Muscle of leg (tissue), 16 donors: ENCODE results near the gene DBH. TPM values are rescaled to one million over a fixed set of nuclear protein-coding genes. Genes with fewer than 3 reads are reported as not detected.

Experiments used
- DNase-seq: peaks from one replicate; pipeline ENCODE4 v3.0.0; 2013
- H3K27ac ChIP-seq: one replicate; pipeline ENCODE4 v1.5.1; 2013; ENCODE audit warnings: mild to moderate bottlenecking, low read length, control low read depth
- H3K27me3 ChIP-seq: one replicate; pipeline ENCODE4 v1.6.1; 2013; ENCODE audit warnings: low read length; ENCODE audit not compliant: control insufficient read depth, insufficient read depth
- H3K36me3 ChIP-seq: one replicate; pipeline ENCODE4 v1.6.1; 2013; ENCODE audit warnings: low read length; ENCODE audit not compliant: control insufficient read depth, insufficient read depth
- H3K4me1 ChIP-seq: one replicate; pipeline ENCODE4 v1.6.1; 2013; ENCODE audit warnings: low read length; ENCODE audit not compliant: control insufficient read depth, insufficient read depth
- H3K4me3 ChIP-seq: one replicate; pipeline ENCODE4 v1.5.1; 2013; ENCODE audit warnings: low read length, control low read depth
- H3K9me3 ChIP-seq: replicated peaks from 2 replicates; pipeline ENCODE4 v1.6.1; 2013; ENCODE audit warnings: low read depth, low read length; ENCODE audit not compliant: control insufficient read depth
- WGBS: methylation state at CpG from one replicate; pipeline ENCODE4 v1.1.5; 2013; ENCODE audit warnings: missing lambda C conversion rate; ENCODE audit not compliant: insufficient coverage; 5-methylcytosine and 5-hydroxymethylcytosine counted together
- long read RNA-seq, 11 donors: transcript quantifications; one replicate each; lab custom pipeline, GENCODE V29; 2026
- polyA plus RNA-seq, 8 donors: library from polyadenylated mRNA; unstranded; fragments of 120-200 nt; gene quantifications; one replicate each; pipeline versions ENCODE4 v1.2.1 to v1.2.3, GENCODE V29; 2013; ENCODE audit warnings: inconsistent platforms in 1 of 8, low replicate concordance in 1 of 8; ENCODE audit not compliant: insufficient read length in 8 of 8, insufficient read depth in 1 of 8
- total RNA-seq: library from RNA; stranded (reverse); fragments of 120-200 nt; gene quantifications from one replicate; pipeline ENCODE4 v1.2.4, GENCODE V29; 2013

DBH gene
- total RNA-seq = not detected
- polyA plus RNA-seq = under 1 TPM; 0.48 to 0.87 (median 0.64) TPM
- long read RNA-seq, donor 1 = 0 reads
- long read RNA-seq, donor 2 = 0 reads
- long read RNA-seq, donor 3 = 0 reads
- long read RNA-seq, donor 4 = 0 reads
- long read RNA-seq, donor 5 = 0 reads
- long read RNA-seq, donor 6 = 0 reads
- long read RNA-seq, donor 7, partial matches to known transcripts = 0 of 1 reads
- long read RNA-seq, donor 7, other reads (novel, unspliced or antisense) = 0 of 1 reads
- long read RNA-seq, donor 8 = 0 reads
- long read RNA-seq, donor 9 = 0 reads
- long read RNA-seq, donor 10 = 0 reads
- long read RNA-seq, donor 11 = 0 reads

DNA sequence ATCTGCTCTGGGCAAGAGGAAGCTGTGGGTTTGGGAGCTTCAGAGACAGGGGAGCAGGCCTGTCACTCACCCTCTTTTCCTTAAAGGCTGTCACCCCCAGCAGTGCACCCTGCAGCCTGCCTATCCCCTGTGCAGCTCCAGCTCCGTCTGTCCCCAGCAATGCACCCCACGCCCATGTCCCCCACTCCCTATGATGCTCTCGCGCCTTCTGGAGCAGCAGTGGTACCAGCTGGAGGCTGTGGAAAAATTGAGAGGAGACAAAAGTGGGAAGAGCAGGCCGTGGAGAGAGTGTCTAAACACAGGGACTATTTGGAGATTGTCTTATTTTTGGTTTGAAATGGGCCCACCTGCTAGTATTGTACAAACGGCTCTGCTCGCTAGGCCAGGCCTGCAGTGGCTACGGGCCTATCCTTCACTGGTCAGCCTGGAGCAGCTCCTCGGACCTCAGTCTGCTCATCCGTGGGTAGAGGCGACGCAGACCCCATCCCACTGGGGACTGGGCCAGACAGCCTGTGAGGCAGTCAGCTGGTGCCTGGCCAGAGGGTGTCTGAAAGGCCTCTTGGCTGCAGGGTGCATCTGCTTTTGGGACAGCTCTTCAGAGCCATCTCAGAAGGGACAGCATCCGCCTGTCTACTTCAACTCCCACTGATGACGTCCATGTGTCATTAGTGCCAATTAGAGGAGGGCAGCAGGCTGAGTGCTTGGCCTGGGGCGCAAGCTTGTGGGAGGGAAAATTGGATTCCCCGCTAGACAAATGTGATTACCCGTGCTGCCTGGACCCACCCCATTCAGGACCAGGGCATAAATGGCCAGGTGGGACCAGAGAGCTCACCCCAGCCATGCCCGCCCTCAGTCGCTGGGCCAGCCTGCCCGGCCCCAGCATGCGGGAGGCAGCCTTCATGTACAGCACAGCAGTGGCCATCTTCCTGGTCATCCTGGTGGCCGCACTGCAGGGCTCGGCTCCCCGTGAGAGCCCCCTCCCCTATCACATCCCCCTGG lies at the start of gene DBH:
TSS of gene DBH (plus strand) at position 831 of the 999 bp plus-strand sequence. CDS start at position 840, 9 bp downstream.
- no peak for DNase-seq
- 79% methylated on average over 18 of the region's 24 CpGs for WGBS
- H3K27me3 ChIP-seq = peaks cover 27% of the 10 kb centered on the region

DNA sequence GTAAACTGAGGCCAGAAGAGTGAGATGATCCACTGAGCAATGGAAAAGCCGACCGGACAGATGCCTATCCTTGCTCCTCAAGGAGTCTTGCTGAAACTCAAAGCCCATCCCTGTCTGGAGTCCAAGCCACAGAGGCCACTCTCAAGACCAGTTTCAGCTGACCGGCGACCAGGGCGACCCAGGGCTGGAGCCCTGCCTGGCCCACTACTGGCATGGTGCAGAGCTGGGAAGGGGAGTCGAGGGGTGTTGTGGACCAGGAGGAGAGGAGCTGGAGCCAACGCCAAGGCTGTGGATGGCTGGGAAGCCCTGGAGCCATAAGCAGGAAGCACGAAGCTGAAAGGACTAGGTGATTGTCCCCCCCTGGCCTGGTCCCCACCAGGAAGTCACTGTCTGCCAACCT lies 49.1 kb upstream of the DBH start:
- H3K27ac ChIP-seq = no peak overlapping the region
- H3K4me3 ChIP-seq = no peak overlapping the region
- DNase-seq = no peak
- H3K4me1 ChIP-seq = peaks cover 24% of the 10 kb centered on the region
- WGBS = 75% methylated on average over 3 of the region's 8 CpGs
- H3K36me3 ChIP-seq = no peaks in the 10 kb centered on the region
- no peaks in the 10 kb centered on the region for H3K9me3 ChIP-seq
- H3K27me3 ChIP-seq = peaks cover 51% of the 10 kb centered on the region

More for the DNA sequence above, at the start of gene DBH:
- Histone ChIP-seq H3K4me1 (peaks cover 32% of the 10 kb centered on the region), H3K4me3 (no peak within 1 kb of the TSS), H3K9me3 (no peaks in the 10 kb centered on the region), H3K36me3 (no peaks in the 10 kb centered on the region), H3K27ac (no peak within 1 kb of the TSS)

DNA sequence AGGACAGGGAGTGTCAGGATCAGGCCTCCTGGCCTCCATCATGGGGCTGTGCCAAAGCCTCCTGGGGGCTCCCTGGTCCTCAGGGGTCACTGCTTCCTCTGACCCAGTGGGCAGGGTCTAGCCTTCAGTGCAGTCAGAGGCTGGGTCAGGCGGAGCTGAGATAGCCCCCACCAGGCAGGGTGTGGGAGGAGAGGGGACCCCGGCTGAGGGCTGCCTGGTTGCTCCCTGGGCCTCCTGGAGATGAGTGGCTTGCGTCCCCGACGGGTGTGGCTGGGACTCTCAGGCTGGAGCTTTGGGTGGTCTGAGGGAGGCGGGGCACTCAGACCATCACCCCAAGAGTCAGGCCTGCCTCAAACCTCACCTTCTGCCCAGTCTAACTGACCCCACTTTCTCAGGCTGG lies 48.7 kb upstream of the DBH start:
- H3K9me3 ChIP-seq = no peaks in the 10 kb centered on the region
- no peak for DNase-seq
- 50% methylated on average over 1 of the region's 6 CpGs for WGBS
- no peak overlapping the region for H3K4me3 ChIP-seq
- peaks cover 24% of the 10 kb centered on the region for H3K4me1 ChIP-seq
- no peaks in the 10 kb centered on the region for H3K36me3 ChIP-seq
- peaks cover 50% of the 10 kb centered on the region for H3K27me3 ChIP-seq
- H3K27ac ChIP-seq = no peak overlapping the region

DNA sequence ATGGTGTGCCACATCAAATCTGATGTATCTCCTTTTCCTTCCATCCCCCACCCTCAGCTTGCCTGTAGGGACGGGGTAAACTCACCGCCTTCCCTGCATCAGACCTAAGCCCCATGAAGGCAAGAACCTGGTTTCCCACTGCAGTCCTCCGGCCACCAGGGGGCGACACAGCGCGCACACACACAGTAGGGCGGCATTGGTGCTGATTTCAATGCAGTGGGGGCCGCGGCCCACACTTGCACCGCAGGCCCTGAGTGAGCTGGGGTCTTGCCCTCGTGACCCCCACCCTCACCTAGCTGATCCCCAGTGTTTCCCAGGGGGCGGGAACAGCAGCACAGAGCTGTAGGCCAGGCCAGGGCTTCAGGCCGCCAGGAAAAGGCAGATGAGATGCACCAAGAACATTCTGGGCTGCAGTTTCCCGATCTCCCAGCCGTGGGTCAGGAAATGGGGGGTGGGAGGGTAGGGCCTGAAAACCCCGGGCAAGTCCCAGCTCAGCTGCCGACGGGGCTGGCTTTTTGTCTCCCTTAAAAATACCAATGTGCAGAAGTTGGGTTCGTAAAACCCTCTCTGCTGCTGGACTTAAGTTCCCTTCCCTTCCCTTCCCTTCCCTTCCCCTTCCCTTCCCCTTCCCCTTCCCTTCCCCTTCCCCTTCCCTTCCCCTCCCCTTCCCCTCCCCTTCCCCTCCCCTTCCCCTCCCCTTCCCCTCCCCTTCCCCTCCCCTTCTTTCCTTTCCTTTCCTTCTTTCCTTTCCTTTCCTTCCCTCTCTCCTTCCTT lies 46.5 kb upstream of the DBH start:
- H3K36me3 ChIP-seq = no peaks in the 10 kb centered on the region
- H3K27ac ChIP-seq = no peak overlapping the region
- 54% methylated on average over 11 of the region's 19 CpGs for WGBS
- peaks cover 20% of the 10 kb centered on the region for H3K4me1 ChIP-seq
- H3K9me3 ChIP-seq = no peaks in the 10 kb centered on the region
- no peak for DNase-seq
- peaks cover 42% of the 10 kb centered on the region for H3K27me3 ChIP-seq
- H3K4me3 ChIP-seq = no peak overlapping the region

DNA sequence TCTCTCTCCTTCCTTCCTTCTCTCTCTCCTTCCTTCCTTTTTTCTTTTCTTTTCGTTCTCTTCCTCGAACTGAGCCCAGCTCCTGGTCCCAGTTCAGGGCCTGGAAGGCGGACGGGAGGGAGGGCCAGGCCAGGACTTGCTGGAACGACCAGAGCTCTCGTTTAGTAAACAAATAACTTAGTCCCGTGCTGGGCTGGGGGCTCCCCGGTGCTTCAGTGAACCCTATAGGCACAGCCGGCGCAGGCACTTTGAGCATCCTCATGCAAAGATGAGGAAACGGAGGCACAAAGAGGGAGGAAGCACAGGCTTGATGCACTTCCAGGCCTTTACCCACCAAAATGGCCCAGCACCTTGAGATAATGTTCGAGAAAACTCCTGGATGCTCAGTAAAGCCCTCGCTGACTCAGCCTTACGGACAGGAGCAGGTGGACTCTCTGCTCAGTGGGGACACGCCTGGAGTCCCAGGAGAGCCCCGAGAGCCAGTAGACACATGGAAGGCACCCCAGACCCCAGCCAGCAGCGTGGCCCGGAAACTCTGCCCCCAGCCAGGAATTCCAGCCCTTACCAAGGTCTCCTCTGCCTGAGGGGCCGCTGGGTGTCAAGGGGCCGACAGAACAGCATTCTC lies 45.8 kb upstream of the DBH start:
- Histone ChIP-seq H3K9me3 (no peaks in the 10 kb centered on the region), H3K36me3 (no peaks in the 10 kb centered on the region), H3K27me3 (peaks cover 37% of the 10 kb centered on the region), H3K27ac (no peak overlapping the region), H3K4me1 (peaks cover 13% of the 10 kb centered on the region), H3K4me3 (no peak overlapping the region)
- 45% methylated on average over 12 of the region's 20 CpGs for WGBS
- DNase-seq = no peak

DNA sequence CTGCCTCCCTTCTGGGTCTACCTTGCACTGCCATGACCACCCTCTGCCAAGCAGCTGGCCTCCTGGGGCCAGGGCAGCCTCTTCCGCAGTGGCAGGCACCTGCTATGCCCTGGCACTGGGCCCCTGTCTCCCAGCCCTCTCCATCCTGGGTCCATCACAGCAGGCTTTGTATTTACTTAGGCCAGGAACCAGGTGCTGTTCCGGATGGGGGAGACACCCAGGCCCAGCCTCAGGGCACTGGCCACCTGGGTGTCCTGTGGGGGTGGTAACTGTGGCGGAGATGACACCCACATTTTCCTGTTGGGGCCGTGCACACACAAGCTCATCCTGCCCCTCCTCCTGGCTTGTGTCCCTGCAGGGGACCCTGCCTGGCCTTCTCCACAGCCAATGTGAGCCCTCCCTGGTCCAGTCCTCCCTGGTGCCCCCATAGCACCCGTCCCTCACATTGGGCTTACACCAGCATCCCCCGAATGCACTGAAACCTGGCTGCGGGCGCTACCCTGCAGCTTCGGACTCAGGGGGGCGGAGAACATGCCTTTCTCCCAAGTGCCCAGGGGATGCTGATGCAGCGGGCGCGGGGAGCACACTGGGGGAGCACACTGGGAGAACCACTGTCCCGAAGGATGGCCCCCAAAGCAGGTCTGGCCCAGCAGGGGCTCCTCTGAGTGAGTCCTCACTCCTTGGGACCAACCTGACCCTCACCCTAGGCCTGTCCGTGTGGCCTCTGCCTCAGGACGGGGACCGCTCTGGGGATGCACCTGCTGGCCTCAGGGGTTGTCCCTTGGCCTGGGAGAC lies 44.9 kb upstream of the DBH start:
- DNase-seq = no peak
- Histone ChIP-seq H3K27me3 (peaks cover 28% of the 10 kb centered on the region), H3K4me1 (peaks cover 3% of the 10 kb centered on the region), H3K27ac (no peak overlapping the region), H3K4me3 (no peak overlapping the region), H3K36me3 (no peaks in the 10 kb centered on the region), H3K9me3 (peaks cover under 1% of the 10 kb centered on the region)
- 87% methylated on average over 14 of the region's 17 CpGs for WGBS

DNA sequence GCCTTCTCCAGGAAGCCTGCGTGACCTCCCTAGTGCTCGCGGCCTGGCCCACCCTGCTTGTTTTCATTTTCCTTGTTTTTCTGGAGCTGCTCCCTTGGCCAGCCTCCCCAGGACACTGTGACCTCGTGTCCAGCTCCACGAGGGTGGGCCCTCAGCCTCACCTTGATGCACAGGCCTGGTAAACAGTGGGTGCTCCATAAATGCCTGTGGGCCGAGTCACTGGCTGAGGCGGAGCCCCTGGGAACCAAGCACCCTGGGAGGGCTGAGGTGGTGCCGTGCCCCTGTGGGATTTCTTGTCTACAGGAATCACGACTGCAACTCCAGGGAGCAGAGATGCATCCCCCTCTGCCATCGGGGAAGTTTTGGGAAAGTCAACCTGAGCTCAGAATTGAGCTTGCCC lies 44.2 kb upstream of the DBH start:
- Histone ChIP-seq H3K36me3 (no peaks in the 10 kb centered on the region), H3K4me1 (no peaks in the 10 kb centered on the region), H3K4me3 (no peak overlapping the region), H3K27me3 (peaks cover 25% of the 10 kb centered on the region), H3K9me3 (peaks cover 7% of the 10 kb centered on the region), H3K27ac (no peak overlapping the region)
- no peak for DNase-seq
- WGBS = 54% methylated on average over 10 of the region's 10 CpGs

DNA sequence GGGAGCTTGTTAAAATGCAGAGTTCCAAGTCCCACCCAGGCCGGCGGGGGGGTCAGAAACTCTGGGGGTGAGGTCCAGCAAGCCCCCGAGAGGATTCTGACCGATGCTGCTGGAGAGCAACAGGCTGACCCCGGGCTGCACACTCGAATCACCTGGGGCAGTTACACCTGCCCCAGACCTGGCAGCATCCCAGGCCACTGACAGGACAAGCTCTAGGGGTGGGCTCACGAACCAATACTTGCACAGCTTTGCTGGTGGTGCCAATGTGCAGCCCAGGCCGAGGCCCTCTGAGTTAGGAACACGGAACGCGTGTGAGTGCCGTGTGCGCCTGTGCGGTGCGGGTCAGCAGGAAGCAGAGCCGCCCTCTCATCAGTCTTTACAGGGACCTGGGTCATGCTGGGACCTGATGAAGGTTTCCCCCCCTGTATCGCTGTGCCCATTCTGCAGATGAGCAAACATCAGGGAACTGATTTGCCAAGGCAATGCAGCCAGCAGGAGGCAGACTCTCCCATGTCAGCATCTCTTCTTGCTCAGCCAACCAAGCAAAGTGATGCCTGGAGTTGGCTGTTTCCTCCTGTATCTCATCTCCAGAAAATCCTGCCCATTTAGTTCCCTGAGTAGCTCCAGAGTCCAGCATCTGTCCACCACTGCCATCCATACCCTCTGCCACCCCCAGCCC lies 43.3 kb upstream of the DBH start:
- Histone ChIP-seq H3K36me3 (no peaks in the 10 kb centered on the region), H3K27ac (no peak overlapping the region), H3K4me3 (no peak overlapping the region), H3K9me3 (peaks cover 14% of the 10 kb centered on the region), H3K27me3 (peaks cover 18% of the 10 kb centered on the region), H3K4me1 (no peaks in the 10 kb centered on the region)
- WGBS = 69% methylated on average over 16 of the region's 17 CpGs
- DNase-seq = no peak
